Measurements from ENCODE around the gene NCR3LG1.

- TF ChIP-seq CTCF (conservative IDR thresholded peaks at IDR 0.05) = no peak
- no peak for TF ChIP-seq ZFX (IDR thresholded peaks at IDR 0.05)
Observed at GRCh38 chr11:17415523-17416104, 64.0 kb downstream of the NCR3LG1 start.

All from C4-2B (cell line).